Measurements from ENCODE around the gene UNC5C. TPM values are rescaled to one million over a fixed set of nuclear protein-coding genes. Genes with fewer than 3 reads are reported as not detected.
"Not testable (repeated sequence)": the region's sequence is repeated elsewhere in the genome, so short reads cannot be mapped to it uniquely, and the experiment has no call there.

UNC5C gene
- total RNA-seq, 1 donor from 2014 or later: not detected

GRCh38 chr4:95141361-95141760 lies 407.4 kb downstream of the UNC5C start:
- intact Hi-C loops (cut with micrococcal nuclease): no loop called here

- intact Hi-C loops (cut with micrococcal nuclease): not testable (repeated sequence)
Observed at GRCh38 chr4:95139424-95139823, 409.3 kb downstream of the UNC5C start.

GRCh38 chr4:95134016-95134415 lies 414.8 kb downstream of the UNC5C start:
- intact Hi-C loops (cut with micrococcal nuclease): not testable (repeated sequence)

GRCh38 chr4:95129821-95130311 lies 418.9 kb downstream of the UNC5C start:
- intact Hi-C loops (cut with micrococcal nuclease): no loop called here

- intact Hi-C loops (cut with micrococcal nuclease): no loop called here
Observed at GRCh38 chr4:95129031-95129430, 419.7 kb downstream of the UNC5C start.

GRCh38 chr4:95124906-95125504 lies 423.8 kb downstream of the UNC5C start:
- intact Hi-C loops (cut with micrococcal nuclease): loop anchor here (1.0 kb wide), 1 partner anchor 504 kb away; no protein-coding TSS in a partner anchor

GRCh38 chr4:95122001-95122400 lies 426.8 kb downstream of the UNC5C start:
- intact Hi-C loops (cut with micrococcal nuclease): no loop called here

GRCh38 chr4:95120456-95120855 lies 428.3 kb downstream of the UNC5C start:
- intact Hi-C loops (cut with micrococcal nuclease): no loop called here

GRCh38 chr4:95118497-95118896 lies 430.3 kb downstream of the UNC5C start:
- intact Hi-C loops (cut with micrococcal nuclease): no loop called here

- intact Hi-C loops (cut with micrococcal nuclease): no loop called here
Observed at GRCh38 chr4:95114521-95114920, 434.3 kb downstream of the UNC5C start.

Data from T-helper 1 cell treated with Interleukin-12 subunit alpha and Interleukin-12 subunit beta and Interleukin-4 antibody, amounts not matched to agents 30 ng/mL and 1 ng/mL, for 36 hours (primary cell).